MM.1S (cell line): ENCODE measurements around the gene KRTAP10-1.

Experiments used
- DNase-seq: peaks from one replicate; pipeline ENCODE4 v3.0.0-alpha.2; 2015
- H2AFZ ChIP-seq: fragments of 300-600 bp; sonication (generic); 2 replicates; pipeline ENCODE4 v1.6.0; 2016; ENCODE audit warnings: antibody characterized with exemption, low read length
- H3F3A ChIP-seq: fragments of 300-600 bp; sonication (generic); 2 replicates; pipeline ENCODE4 v1.6.1; 2016; ENCODE audit warnings: mild to moderate bottlenecking, antibody characterized with exemption, low read length, moderate library complexity, mixed read lengths; ENCODE audit not compliant: insufficient read depth
- H3K27ac ChIP-seq: fragments of 300-600 bp; sonication (generic); 2 replicates; pipeline ENCODE4 v1.5.1; 2016; ENCODE audit warnings: mild to moderate bottlenecking, low read length
- H3K27me3 ChIP-seq: fragments of 300-600 bp; sonication (generic); replicated peaks from 2 replicates; pipeline ENCODE4 v1.6.0; 2016; ENCODE audit warnings: low read length; ENCODE audit not compliant: insufficient read depth
- H3K36me3 ChIP-seq: fragments of 300-600 bp; sonication (generic); replicated peaks from 2 replicates; pipeline ENCODE4 v1.6.1; 2016; ENCODE audit warnings: mild to moderate bottlenecking, low read length, mixed read lengths; ENCODE audit not compliant: insufficient read depth
- H3K4me1 ChIP-seq: fragments of 300-600 bp; sonication (generic); 2 replicates; pipeline ENCODE4 v1.6.1; 2016; ENCODE audit warnings: low read length, mixed read lengths
- H3K4me2 ChIP-seq: fragments of 300-600 bp; sonication (generic); 2 replicates; pipeline ENCODE4 v1.6.0; 2016; ENCODE audit warnings: low read depth, low read length
- H3K4me3 ChIP-seq: fragments of 300-600 bp; sonication (generic); 2 replicates; pipeline ENCODE4 v1.5.1; 2016; ENCODE audit warnings: low read length, mixed read lengths
- H3K79me2 ChIP-seq: fragments of 300-600 bp; sonication (generic); 2 replicates; pipeline ENCODE4 v1.6.1; 2016; ENCODE audit warnings: mixed run types, low read length, mixed read lengths
- H3K9ac ChIP-seq: fragments of 300-600 bp; sonication (generic); 2 replicates; pipeline ENCODE4 v1.6.1; 2016; ENCODE audit warnings: low read length, mixed read lengths
- H3K9me2 ChIP-seq: fragments of 300-600 bp; sonication (generic); replicated peaks from 2 replicates; pipeline ENCODE4 v1.6.1; 2016; ENCODE audit warnings: mild to moderate bottlenecking, low read length, mixed read lengths; ENCODE audit not compliant: insufficient read depth
- H3K9me3 ChIP-seq: fragments of 300-600 bp; sonication (generic); replicated peaks from 2 replicates; pipeline ENCODE4 v1.6.1; 2016; ENCODE audit warnings: mild to moderate bottlenecking, low read length, mixed read lengths; ENCODE audit not compliant: insufficient read depth
- H4K20me1 ChIP-seq: fragments of 300-600 bp; sonication (generic); 2 replicates; pipeline ENCODE4 v1.6.1; 2016; ENCODE audit warnings: mild to moderate bottlenecking, low read length, moderate library complexity, mixed read lengths; ENCODE audit not compliant: insufficient read depth
- CTCF ChIP-seq: fragments of 300-600 bp; sonication (generic); IDR thresholded peaks from 2 replicates; pipeline ENCODE4 v1.5.1; 2016; ENCODE audit warnings: antibody characterized with exemption, low read length, mixed read lengths
- EZH2 ChIP-seq: fragments of 300-600 bp; sonication (generic); optimal IDR thresholded peaks from 2 replicates; pipeline ENCODE3; 2017; ENCODE audit warnings: low read depth, mild to moderate bottlenecking, antibody characterized with exemption, low read length, mixed read lengths
- EZH2phosphoT487 ChIP-seq: fragments of 300-600 bp; sonication (generic); IDR thresholded peaks from 2 replicates; pipeline ENCODE4 v1.6.1; 2018; ENCODE audit warnings: antibody characterized with exemption, low read length

The KRTAP10-1 gene

GRCh38 chr21:44532712-44533111 lies 7.3 kb downstream of the KRTAP10-1 start:
- DNase-seq, result no peak
- Histone ChIP-seq H2AFZ (no peak overlapping the region), H3K9me2 (no peaks in the 10 kb centered on the region), H3K27me3 (peaks cover 92% of the 10 kb centered on the region), H3K79me2 (no peaks in the 10 kb centered on the region), H3F3A (no peaks in the 10 kb centered on the region), H3K9me3 (no peaks in the 10 kb centered on the region), H3K27ac (no peak overlapping the region), H3K4me1 (no peaks in the 10 kb centered on the region), H4K20me1 (no peaks in the 10 kb centered on the region), H3K4me2 (no peak overlapping the region), H3K36me3 (no peaks in the 10 kb centered on the region), H3K9ac (no peak overlapping the region), H3K4me3 (no peak overlapping the region)
- no peak for TF ChIP-seq CTCF
- no peak for TF ChIP-seq EZH2phosphoT487
- TF ChIP-seq EZH2, result no peak

GRCh38 chr21:44531606-44532564 lies 8.1 kb downstream of the KRTAP10-1 start:
- H3K4me2 ChIP-seq, result no peak overlapping the region
- H3K36me3 ChIP-seq, result no peaks in the 10 kb centered on the region
- peaks cover 92% of the 10 kb centered on the region for H3K27me3 ChIP-seq
- no peaks in the 10 kb centered on the region for H3K9me3 ChIP-seq
- H3K4me3 ChIP-seq, result no peak overlapping the region
- H3K79me2 ChIP-seq, result no peaks in the 10 kb centered on the region
- no peak overlapping the region for H3K27ac ChIP-seq
- H3K4me1 ChIP-seq, result no peaks in the 10 kb centered on the region
- no peaks in the 10 kb centered on the region for H3K9me2 ChIP-seq
- H4K20me1 ChIP-seq, result no peaks in the 10 kb centered on the region
- H3K9ac ChIP-seq, result no peak overlapping the region
- no peak overlapping the region for H2AFZ ChIP-seq
- TF ChIP-seq EZH2, result no peak
- TF ChIP-seq CTCF, result no peak
- TF ChIP-seq EZH2phosphoT487, result no peak
- DNase-seq, result no peak
- no peaks in the 10 kb centered on the region for H3F3A ChIP-seq

GRCh38 chr21:44530903-44531605 lies 8.9 kb downstream of the KRTAP10-1 start:
- Histone ChIP-seq H3F3A (no peaks in the 10 kb centered on the region), H3K27ac (no peak overlapping the region), H3K79me2 (no peaks in the 10 kb centered on the region), H3K9ac (no peak overlapping the region), H4K20me1 (no peaks in the 10 kb centered on the region), H3K4me1 (no peaks in the 10 kb centered on the region), H3K27me3 (peaks cover 92% of the 10 kb centered on the region), H3K36me3 (no peaks in the 10 kb centered on the region), H3K9me2 (no peaks in the 10 kb centered on the region), H3K4me3 (no peak overlapping the region), H2AFZ (no peak overlapping the region), H3K9me3 (no peaks in the 10 kb centered on the region), H3K4me2 (no peak overlapping the region)
- no peak for TF ChIP-seq CTCF
- no peak for TF ChIP-seq EZH2phosphoT487
- TF ChIP-seq EZH2, result no peak
- DNase-seq, result no peak
